GM21526 (cell line): ENCODE results near the gene INO80C.

Experiments used
- ATAC-seq: cut with Tn5 transposase; IDR thresholded peaks from one replicate; pipeline ENCODE4 v1.9.1; 2021; ENCODE audit warnings: moderate library complexity; ENCODE audit not compliant: unreplicated experiment, low FRiP score

Gene INO80C

GRCh38 chr18:35435401-35435800 is 62.4 kb downstream of the INO80C start:
- no peak for ATAC-seq

DNA sequence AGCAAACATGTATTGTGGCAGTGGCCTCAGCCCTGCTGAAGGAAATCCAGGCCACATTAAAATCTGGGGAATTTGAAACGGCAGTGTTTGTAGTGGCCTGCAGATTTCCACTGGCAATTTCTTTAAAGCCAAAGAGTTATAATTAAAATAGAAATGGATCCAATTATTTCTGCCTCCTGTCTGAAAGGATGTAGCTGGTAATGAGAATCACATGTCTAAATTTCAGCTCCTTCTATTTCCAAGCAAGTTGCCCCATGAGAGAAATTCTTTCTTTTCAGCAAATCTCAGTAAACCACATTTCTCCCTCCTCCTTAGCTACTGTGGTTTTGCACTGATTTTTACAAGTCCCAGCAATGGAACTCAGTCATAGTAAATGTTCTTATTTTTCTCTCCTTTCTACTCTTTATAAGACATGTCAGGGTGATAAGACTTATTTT is 65.2 kb downstream of the INO80C start:
- no peak for ATAC-seq

DNA sequence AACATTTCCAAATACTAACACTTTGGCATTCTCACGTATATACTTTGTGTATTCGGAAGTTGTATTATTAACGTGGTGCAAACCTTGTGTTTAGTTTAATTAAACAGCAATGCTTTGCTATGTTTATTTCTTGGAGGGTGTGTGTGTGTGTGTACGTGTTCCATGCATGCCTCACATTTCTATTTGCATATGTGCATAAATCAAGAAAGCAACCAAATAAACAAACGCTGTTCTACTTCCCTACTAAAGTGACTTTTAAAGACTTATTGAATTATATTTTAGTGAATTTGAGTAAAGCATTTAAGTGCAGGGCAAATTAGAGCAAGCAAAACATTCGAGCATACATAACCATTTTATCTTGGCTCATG is 66.4 kb downstream of the INO80C start:
- ATAC-seq: no peak

GRCh38 chr18:35430721-35431373 is 66.9 kb downstream of the INO80C start:
- no peak for ATAC-seq

DNA sequence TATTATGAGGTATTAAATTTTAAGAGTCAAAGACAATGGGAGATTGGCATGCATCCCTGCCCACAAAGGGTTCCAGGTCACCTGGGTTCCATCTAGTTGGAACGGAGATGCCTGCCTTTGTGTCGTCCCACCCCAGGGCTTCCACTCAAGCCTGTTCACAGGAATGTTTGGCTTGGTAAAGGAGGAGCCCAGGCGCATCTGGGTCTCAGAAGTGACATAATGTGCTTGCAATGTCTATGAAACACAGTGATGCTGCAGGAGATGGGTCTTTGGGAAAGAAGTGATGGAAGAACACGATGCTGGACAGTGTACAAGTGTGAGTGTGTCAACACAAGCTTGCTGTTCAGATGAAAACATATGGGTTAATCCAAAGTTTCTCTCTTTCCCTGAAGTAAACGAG is 71.0 kb downstream of the INO80C start:
- ATAC-seq: no peak

GRCh38 chr18:35424356-35424755 is 73.4 kb downstream of the INO80C start:
- no peak for ATAC-seq

GRCh38 chr18:35422237-35422636 is 75.5 kb downstream of the INO80C start:
- ATAC-seq: no peak

GRCh38 chr18:35418610-35419009 is 79.2 kb downstream of the INO80C start:
- ATAC-seq: no peak
